ENCODE results near the gene KAZN.

KAZN gene

DNA sequence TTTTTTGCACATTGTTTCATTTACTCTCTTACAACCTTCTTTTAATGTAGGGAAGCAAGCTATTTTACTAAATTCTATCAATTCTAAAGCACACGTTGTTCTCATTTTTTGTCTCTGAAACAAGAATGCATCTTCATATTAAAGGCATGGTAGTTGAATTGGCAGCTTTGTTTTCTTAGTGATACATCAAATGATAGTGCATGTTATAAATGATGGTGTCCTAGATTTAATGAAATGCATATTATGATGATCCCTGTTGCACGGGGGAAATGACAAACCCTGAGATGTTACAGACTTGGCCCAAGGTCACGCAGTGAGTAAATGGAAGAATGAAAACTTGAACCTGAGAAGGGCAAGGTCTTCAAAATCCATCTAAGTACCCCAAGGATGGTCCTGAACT is 213.1 kb downstream of the KAZN start:
- H3K4me3 ChIP-seq (ENCODE audit: low read depth, low read length) = no peak overlapping the region
- DNase-seq (ENCODE audit: low read depth) = no peak
- TF ChIP-seq, protein P1, sequence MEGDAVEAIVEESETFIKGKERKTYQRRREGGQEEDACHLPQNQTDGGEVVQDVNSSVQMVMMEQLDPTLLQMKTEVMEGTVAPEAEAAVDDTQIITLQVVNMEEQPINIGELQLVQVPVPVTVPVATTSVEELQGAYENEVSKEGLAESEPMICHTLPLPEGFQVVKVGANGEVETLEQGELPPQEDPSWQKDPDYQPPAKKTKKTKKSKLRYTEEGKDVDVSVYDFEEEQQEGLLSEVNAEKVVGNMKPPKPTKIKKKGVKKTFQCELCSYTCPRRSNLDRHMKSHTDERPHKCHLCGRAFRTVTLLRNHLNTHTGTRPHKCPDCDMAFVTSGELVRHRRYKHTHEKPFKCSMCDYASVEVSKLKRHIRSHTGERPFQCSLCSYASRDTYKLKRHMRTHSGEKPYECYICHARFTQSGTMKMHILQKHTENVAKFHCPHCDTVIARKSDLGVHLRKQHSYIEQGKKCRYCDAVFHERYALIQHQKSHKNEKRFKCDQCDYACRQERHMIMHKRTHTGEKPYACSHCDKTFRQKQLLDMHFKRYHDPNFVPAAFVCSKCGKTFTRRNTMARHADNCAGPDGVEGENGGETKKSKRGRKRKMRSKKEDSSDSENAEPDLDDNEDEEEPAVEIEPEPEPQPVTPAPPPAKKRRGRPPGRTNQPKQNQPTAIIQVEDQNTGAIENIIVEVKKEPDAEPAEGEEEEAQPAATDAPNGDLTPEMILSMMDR (IDR thresholded peaks at IDR 0.05; ENCODE audit: insufficient read depth, low read depth, low read length, missing control alignments) = no peak

DNA sequence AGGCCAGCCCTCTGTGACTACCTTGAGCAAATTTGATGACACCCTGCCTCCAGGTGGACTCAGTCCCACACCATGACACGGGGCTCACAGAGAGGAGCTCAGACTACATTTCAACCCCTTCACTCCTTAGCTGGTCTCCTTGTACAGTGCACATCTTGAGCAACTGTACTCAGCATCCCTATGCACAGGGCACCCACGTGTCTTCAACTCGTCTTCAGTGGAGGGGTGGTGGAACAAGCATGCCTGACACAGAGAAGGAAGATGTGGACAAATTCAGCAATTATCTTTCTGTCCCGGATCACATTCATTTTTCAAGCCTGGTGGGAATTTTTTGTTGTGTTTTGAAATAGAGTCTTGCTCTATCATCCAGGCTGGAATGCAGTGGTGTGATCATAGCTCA is 213.7 kb downstream of the KAZN start:
- TF ChIP-seq, protein P1 (IDR thresholded peaks at IDR 0.05; ENCODE audit: insufficient read depth, low read depth, low read length, missing control alignments) = no peak
- no peak for DNase-seq (ENCODE audit: low read depth)
- no peak overlapping the region for H3K4me3 ChIP-seq (ENCODE audit: low read depth, low read length)

DNA sequence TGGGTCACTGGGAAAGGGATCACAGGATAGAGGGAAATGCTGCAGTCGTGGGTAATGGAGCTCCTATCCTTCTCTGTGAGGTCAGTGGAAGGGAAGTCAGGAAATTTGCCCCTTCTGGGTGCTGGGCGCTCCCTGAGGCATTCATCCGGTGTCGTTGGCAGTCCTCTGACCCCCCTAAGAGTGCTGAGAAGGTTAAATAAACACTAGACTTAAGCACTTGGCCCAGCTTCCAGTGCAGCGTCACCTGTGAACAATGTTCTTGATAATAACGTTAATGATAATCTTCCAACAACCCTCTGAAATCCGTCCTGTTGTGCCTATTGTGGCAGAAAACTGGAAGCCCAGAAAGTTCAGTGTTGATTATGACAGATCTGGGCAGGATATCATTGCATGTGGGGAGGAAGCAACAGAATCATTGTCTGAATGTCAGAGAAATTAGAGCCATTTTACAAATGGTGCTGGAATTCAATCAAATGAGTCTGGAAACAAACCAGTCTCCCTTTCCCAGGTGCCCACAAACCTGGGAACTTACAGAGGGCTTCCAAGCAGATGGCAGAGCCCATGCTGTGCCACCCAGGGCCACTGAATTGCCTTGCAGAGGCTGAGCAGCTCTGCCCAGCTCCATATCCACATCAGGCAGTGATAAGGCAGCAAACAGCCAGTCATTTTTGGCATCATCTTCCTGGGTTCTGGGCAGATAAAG is 216.8 kb downstream of the KAZN start:
- TF ChIP-seq, protein P1 (IDR thresholded peaks at IDR 0.05; ENCODE audit: insufficient read depth, low read depth, low read length, missing control alignments) = no peak
- no peak for DNase-seq (ENCODE audit: low read depth)
- H3K4me3 ChIP-seq (ENCODE audit: low read depth, low read length) = no peak overlapping the region

DNA sequence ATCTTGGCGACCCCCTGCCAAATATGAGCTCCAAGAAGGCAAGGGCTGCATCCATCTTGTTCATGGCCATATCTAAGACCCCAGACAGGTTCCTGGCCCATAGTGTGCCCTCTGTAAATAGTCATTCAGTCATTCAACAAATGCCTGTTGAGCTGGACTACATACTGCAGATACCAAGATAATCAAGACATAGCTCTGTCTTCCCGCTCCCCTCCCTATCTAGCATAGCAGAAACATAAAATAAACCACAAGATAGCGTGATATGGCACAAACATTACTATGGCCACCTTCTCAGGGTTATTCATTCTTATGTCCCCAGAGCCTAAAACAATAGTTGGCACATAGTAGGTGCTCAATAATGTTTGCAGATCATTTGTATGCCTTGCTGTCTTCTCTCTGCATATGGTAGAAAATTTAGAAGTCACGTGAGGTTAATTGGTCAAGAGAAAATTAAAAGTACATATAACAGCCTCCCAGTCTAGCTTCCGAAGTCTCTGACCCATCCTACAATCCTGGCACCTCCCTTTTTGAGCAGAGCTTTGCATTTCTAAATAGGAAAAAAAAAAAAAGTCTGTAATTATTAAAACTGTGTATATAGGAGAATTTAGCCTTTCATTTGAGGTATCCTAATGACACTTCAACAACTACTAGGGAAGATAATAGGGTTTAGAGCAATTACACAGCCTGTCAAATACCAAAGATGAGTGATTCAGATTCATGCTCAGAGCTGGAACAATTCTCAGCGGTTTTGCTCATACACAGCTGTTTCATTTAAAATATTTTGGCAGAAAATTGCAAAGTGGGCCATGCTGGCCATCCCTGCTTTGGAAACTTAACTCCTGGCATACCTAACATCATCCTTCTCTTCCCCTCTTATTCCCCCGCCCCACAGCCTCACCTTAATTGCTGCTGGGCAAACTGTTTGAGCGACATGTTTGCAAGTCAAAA is 219.0 kb downstream of the KAZN start:
- H3K4me3 ChIP-seq (ENCODE audit: low read depth, low read length) = no peak overlapping the region
- TF ChIP-seq, protein P1 (IDR thresholded peaks at IDR 0.05; ENCODE audit: insufficient read depth, low read depth, low read length, missing control alignments) = no peak
- DNase-seq (ENCODE audit: low read depth) = no peak

DNA sequence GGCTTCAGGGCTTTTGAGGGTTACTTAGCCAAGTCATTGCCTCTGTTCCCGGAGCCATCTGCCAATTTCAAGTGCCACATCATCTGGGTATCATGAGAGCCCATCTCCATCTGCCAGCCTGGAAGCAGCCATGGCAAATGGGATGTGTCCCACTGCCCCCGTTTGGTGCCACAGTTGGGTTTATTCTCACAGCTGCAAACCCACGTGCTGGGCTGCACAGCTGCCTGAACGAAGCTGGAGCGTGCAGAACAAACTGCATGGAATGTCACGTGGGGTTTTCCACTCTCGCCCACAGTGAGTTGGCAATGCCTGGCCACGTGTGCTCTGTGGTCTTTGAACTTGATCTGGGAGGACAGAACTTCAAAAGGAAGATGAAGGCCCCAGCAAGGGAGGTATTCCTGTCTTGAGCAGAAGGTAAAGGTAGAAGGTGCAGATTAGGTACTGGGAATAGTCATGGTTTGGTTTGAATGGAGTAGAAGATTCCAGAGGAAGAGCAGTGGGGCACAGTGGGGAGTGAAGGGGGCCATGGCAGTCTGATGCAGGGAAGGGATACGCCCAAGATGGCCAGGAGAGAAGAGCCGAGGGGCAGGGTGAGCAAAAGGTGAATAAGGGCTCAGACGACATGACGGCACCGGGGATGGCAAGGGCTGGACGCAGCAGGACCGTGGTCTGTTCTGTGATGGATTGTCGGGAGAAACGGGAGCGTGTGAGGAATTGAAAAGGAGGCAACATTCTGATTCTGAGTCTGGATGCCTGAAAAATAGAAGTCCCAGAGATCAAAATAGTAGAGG is 222.0 kb downstream of the KAZN start:
- H3K4me3 ChIP-seq (ENCODE audit: low read depth, low read length) = no peak overlapping the region
- DNase-seq (ENCODE audit: low read depth) = no peak
- TF ChIP-seq, protein P1 (IDR thresholded peaks at IDR 0.05; ENCODE audit: insufficient read depth, low read depth, low read length, missing control alignments) = no peak

DNA sequence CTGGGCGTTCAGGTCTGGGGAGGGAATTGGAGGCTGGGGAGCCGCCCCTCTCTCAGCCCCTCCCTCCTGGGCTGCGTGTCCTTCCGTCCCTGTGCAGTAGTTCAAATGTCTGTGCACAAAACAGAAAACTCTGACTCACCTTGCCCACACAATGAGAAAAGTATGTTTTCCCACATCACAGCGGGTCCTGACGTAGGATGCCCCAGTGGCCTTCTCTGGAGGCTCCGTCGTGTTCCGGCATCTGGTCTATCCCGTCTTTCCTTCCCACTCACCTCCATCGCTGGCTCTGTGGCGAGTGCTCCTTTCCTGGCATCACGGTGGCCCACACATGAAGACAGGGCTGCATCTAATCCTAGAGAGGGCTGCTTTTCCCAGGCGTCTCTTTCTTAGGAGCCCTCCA is 224.0 kb downstream of the KAZN start:
- TF ChIP-seq, protein P1 (IDR thresholded peaks at IDR 0.05; ENCODE audit: insufficient read depth, low read depth, low read length, missing control alignments) = no peak
- DNase-seq (ENCODE audit: low read depth) = no peak
- H3K4me3 ChIP-seq (ENCODE audit: low read depth, low read length) = no peak overlapping the region
